Measurements from ENCODE around the gene GPR183.

GPR183 gene

GRCh38 chr13:99294198-99294597, 13.0 kb downstream of the GPR183 start:
- Histone ChIP-seq H3K14ac (ENCODE audit: low read length in 2 of 2) (no peak overlapping the region), H3K27me3 (ENCODE audit: control insufficient read depth in 1 of 2, insufficient read depth in 1 of 2, low read length in 2 of 2) (no peaks in the 10 kb centered on the region), H3K27ac (ENCODE audit: low read length, poor library complexity, severe bottlenecking) (no peak overlapping the region)

GRCh38 chr13:99293178-99293577, 14.0 kb downstream of the GPR183 start:
- Histone ChIP-seq H3K36me3 (ENCODE audit: control insufficient read depth in 1 of 2, insufficient read depth in 2 of 2, low read depth in 1 of 2, low read length in 2 of 2) (peaks cover 0 to 3% of the 10 kb centered on the region in 2 experiments), H3K23ac (ENCODE audit: low read length in 2 of 2) (no peak overlapping the region), H2BK12ac (ENCODE audit: low read length in 2 of 2) (no peak overlapping the region), H3K27me3 (ENCODE audit: control insufficient read depth in 1 of 2, insufficient read depth in 1 of 2, low read length in 2 of 2) (no peaks in the 10 kb centered on the region), H2BK5ac (ENCODE audit: low read depth, low read length, poor library complexity, severe bottlenecking) (no peak overlapping the region), H4K8ac (ENCODE audit: low read length) (no peak overlapping the region), H3K4me1 (ENCODE audit: control insufficient read depth, insufficient read depth, low read depth, low read length) (no peaks in the 10 kb centered on the region), H3K4me2 (ENCODE audit: low read length, poor library complexity, severe bottlenecking) (no peak overlapping the region), H3K18ac (ENCODE audit: low read depth in 1 of 2, low read length in 2 of 2) (no peak overlapping the region), H4K91ac (ENCODE audit: low read length) (no peak overlapping the region), H2AK5ac (ENCODE audit: low read length, severe bottlenecking) (no peak overlapping the region), H3K4ac (ENCODE audit: low read depth in 1 of 2, low read length in 2 of 2) (no peak overlapping the region), H2BK120ac (ENCODE audit: low read depth, low read length) (no peak overlapping the region), H3K79me1 (replicated peaks; ENCODE audit: low read length, poor library complexity, severe bottlenecking) (peaks cover 23% of the 10 kb centered on the region), H3K4me3 (ENCODE audit: insufficient read depth in 1 of 2, low read depth in 1 of 2, low read length in 2 of 2) (no peak overlapping the region), H3K14ac (ENCODE audit: low read length in 2 of 2) (no peak overlapping the region), H2AFZ (ENCODE audit: low read depth, low read length) (no peak overlapping the region), H3K9me3 (ENCODE audit: control insufficient read depth, low read length) (no peaks in the 10 kb centered on the region), H2BK15ac (ENCODE audit: low read depth, poor library complexity, severe bottlenecking) (no peak overlapping the region), H3K9ac (ENCODE audit: low read length) (no peak overlapping the region), H3K27ac (ENCODE audit: low read length, poor library complexity, severe bottlenecking) (no peak overlapping the region)
- 100% methylated on average over 2 of the region's 2 CpGs for whole genome bisulfite sequencing
- DNase-seq: no peak

More at GRCh38 chr13:99294198-99294597, 13.0 kb downstream of the GPR183 start:
- no peak for DNase-seq
- Histone ChIP-seq H3K4me3 (ENCODE audit: insufficient read depth in 1 of 2, low read depth in 1 of 2, low read length in 2 of 2) (no peak overlapping the region), H2AFZ (ENCODE audit: low read depth, low read length) (no peak overlapping the region), H4K91ac (ENCODE audit: low read length) (no peak overlapping the region), H2BK12ac (ENCODE audit: low read length in 2 of 2) (no peak overlapping the region), H3K79me1 (replicated peaks; ENCODE audit: low read length, poor library complexity, severe bottlenecking) (peaks cover 21% of the 10 kb centered on the region), H2BK15ac (ENCODE audit: low read depth, poor library complexity, severe bottlenecking) (no peak overlapping the region), H2BK120ac (ENCODE audit: low read depth, low read length) (no peak overlapping the region), H2BK5ac (ENCODE audit: low read depth, low read length, poor library complexity, severe bottlenecking) (no peak overlapping the region), H3K23ac (ENCODE audit: low read length in 2 of 2) (no peak overlapping the region), H3K4me2 (ENCODE audit: low read length, poor library complexity, severe bottlenecking) (no peak overlapping the region), H3K9me3 (ENCODE audit: control insufficient read depth, low read length) (no peaks in the 10 kb centered on the region), H3K18ac (ENCODE audit: low read depth in 1 of 2, low read length in 2 of 2) (no peak overlapping the region), H3K4ac (ENCODE audit: low read depth in 1 of 2, low read length in 2 of 2) (no peak overlapping the region), H3K36me3 (ENCODE audit: control insufficient read depth in 1 of 2, insufficient read depth in 2 of 2, low read depth in 1 of 2, low read length in 2 of 2) (peaks cover 0 to 3% of the 10 kb centered on the region in 2 experiments), H2AK5ac (ENCODE audit: low read length, severe bottlenecking) (no peak overlapping the region), H3K4me1 (ENCODE audit: control insufficient read depth, insufficient read depth, low read depth, low read length) (no peaks in the 10 kb centered on the region), H3K9ac (ENCODE audit: low read length) (no peak overlapping the region), H4K8ac (ENCODE audit: low read length) (no peak overlapping the region)

GRCh38 chr13:99290894-99291293, 16.3 kb downstream of the GPR183 start:
- Histone ChIP-seq H4K8ac (ENCODE audit: low read length) (no peak overlapping the region), H3K36me3 (ENCODE audit: control insufficient read depth in 1 of 2, insufficient read depth in 2 of 2, low read depth in 1 of 2, low read length in 2 of 2) (peaks cover 0 to 3% of the 10 kb centered on the region in 2 experiments), H3K9ac (ENCODE audit: low read length) (no peak overlapping the region), H4K91ac (ENCODE audit: low read length) (no peak overlapping the region), H2AK5ac (ENCODE audit: low read length, severe bottlenecking) (no peak overlapping the region), H3K14ac (ENCODE audit: low read length in 2 of 2) (no peak overlapping the region), H2BK120ac (ENCODE audit: low read depth, low read length) (no peak overlapping the region), H2AFZ (ENCODE audit: low read depth, low read length) (no peak overlapping the region), H2BK12ac (ENCODE audit: low read length in 2 of 2) (no peak overlapping the region), H3K4ac (ENCODE audit: low read depth in 1 of 2, low read length in 2 of 2) (no peak overlapping the region), H3K4me1 (ENCODE audit: control insufficient read depth, insufficient read depth, low read depth, low read length) (no peaks in the 10 kb centered on the region), H3K27ac (ENCODE audit: low read length, poor library complexity, severe bottlenecking) (no peak overlapping the region), H2BK5ac (ENCODE audit: low read depth, low read length, poor library complexity, severe bottlenecking) (no peak overlapping the region), H3K9me3 (ENCODE audit: control insufficient read depth, low read length) (no peaks in the 10 kb centered on the region), H3K27me3 (ENCODE audit: control insufficient read depth in 1 of 2, insufficient read depth in 1 of 2, low read length in 2 of 2) (no peaks in the 10 kb centered on the region), H3K4me2 (ENCODE audit: low read length, poor library complexity, severe bottlenecking) (no peak overlapping the region), H3K23ac (ENCODE audit: low read length in 2 of 2) (no peak overlapping the region), H3K18ac (ENCODE audit: low read depth in 1 of 2, low read length in 2 of 2) (no peak overlapping the region), H3K79me1 (replicated peaks; ENCODE audit: low read length, poor library complexity, severe bottlenecking) (peaks cover 30% of the 10 kb centered on the region), H3K4me3 (ENCODE audit: insufficient read depth in 1 of 2, low read depth in 1 of 2, low read length in 2 of 2) (no peak overlapping the region), H2BK15ac (ENCODE audit: low read depth, poor library complexity, severe bottlenecking) (no peak overlapping the region)
- no peak for DNase-seq
- WGBS: 94% methylated on average over 3 of the region's 3 CpGs

GRCh38 chr13:99289674-99290337, 17.4 kb downstream of the GPR183 start:
- WGBS: 90% methylated on average over 6 of the region's 7 CpGs
- H3K18ac ChIP-seq (ENCODE audit: low read depth in 1 of 2, low read length in 2 of 2): no peak overlapping the region
- H2AK5ac ChIP-seq (ENCODE audit: low read length, severe bottlenecking): no peak overlapping the region
- H3K4me1 ChIP-seq (ENCODE audit: control insufficient read depth, insufficient read depth, low read depth, low read length): no peaks in the 10 kb centered on the region
- H3K36me3 ChIP-seq (ENCODE audit: control insufficient read depth in 1 of 2, insufficient read depth in 2 of 2, low read depth in 1 of 2, low read length in 2 of 2): peaks cover 0 to 3% of the 10 kb centered on the region in 2 experiments
- DNase-seq: no peak
- H2BK15ac ChIP-seq (ENCODE audit: low read depth, poor library complexity, severe bottlenecking): no peak overlapping the region
- H3K14ac ChIP-seq (ENCODE audit: low read length in 2 of 2): no peak overlapping the region
- no peak overlapping the region for H2AFZ ChIP-seq (ENCODE audit: low read depth, low read length)
- no peak overlapping the region for H3K9ac ChIP-seq (ENCODE audit: low read length)
- no peak overlapping the region for H3K4ac ChIP-seq (ENCODE audit: low read depth in 1 of 2, low read length in 2 of 2)
- no peak overlapping the region for H2BK120ac ChIP-seq (ENCODE audit: low read depth, low read length)
- no peak overlapping the region for H3K4me2 ChIP-seq (ENCODE audit: low read length, poor library complexity, severe bottlenecking)
- H3K9me3 ChIP-seq (ENCODE audit: control insufficient read depth, low read length): no peaks in the 10 kb centered on the region
- H3K23ac ChIP-seq (ENCODE audit: low read length in 2 of 2): no peak overlapping the region
- H3K27me3 ChIP-seq (ENCODE audit: control insufficient read depth in 1 of 2, insufficient read depth in 1 of 2, low read length in 2 of 2): no peaks in the 10 kb centered on the region
- no peak overlapping the region for H2BK5ac ChIP-seq (ENCODE audit: low read depth, low read length, poor library complexity, severe bottlenecking)
- H4K8ac ChIP-seq (ENCODE audit: low read length): no peak overlapping the region
- H2BK12ac ChIP-seq (ENCODE audit: low read length in 2 of 2): no peak overlapping the region
- H3K4me3 ChIP-seq (ENCODE audit: insufficient read depth in 1 of 2, low read depth in 1 of 2, low read length in 2 of 2): no peak overlapping the region
- peaks cover 28% of the 10 kb centered on the region for H3K79me1 ChIP-seq (replicated peaks; ENCODE audit: low read length, poor library complexity, severe bottlenecking)
- no peak overlapping the region for H3K27ac ChIP-seq (ENCODE audit: low read length, poor library complexity, severe bottlenecking)
- H4K91ac ChIP-seq (ENCODE audit: low read length): no peak overlapping the region
